Keratinocyte (primary cell): ENCODE results near the gene BCL7A.

ENCODE experiments used
- EZH2 ChIP-seq: IDR thresholded peaks from one replicate; pipeline ENCODE4 v1.6.1; 2012; ENCODE audit warnings: inconsistent platforms, mild to moderate bottlenecking, low read length, moderate library complexity
- TF ChIP-seq, protein P1 (sequence below), 3 experiments: IDR thresholded peaks in 1 of 3; conservative IDR thresholded peaks in 1 of 3; optimal IDR thresholded peaks in 1 of 3; 2 replicates in 2 of 3; 3 replicates in 1 of 3; pipeline versions ENCODE3 to v1.5.1; 2011; ENCODE audit warnings: low read length in 3 of 3, mild to moderate bottlenecking in 3 of 3, moderate library complexity in 2 of 3, control low read depth in 1 of 3, inconsistent platforms in 1 of 3; ENCODE audit not compliant: insufficient read depth in 2 of 3; ENCODE audit errors: extremely low read depth in 1 of 3

DNA sequence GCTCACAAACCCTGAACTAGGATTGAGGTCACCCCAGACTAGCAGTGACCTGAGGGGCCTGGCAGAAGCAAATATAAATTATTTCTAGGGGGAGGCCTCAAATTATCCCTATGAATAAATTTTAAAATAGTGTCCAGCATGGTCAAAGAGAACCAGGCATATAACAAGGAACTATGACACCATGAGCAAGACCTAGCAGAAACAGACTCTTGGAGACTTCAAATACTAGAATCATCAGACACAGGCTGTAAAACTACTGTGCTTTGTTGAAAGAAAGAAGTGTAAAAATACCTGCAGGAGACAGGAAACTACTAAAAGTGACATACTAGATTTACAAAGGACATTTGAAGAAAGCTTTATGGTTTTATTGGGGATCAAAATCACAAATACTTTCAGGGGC lies 3.2 kb upstream of the BCL7A start:
- TF ChIP-seq EZH2: no peak
- TF ChIP-seq, protein P1, sequence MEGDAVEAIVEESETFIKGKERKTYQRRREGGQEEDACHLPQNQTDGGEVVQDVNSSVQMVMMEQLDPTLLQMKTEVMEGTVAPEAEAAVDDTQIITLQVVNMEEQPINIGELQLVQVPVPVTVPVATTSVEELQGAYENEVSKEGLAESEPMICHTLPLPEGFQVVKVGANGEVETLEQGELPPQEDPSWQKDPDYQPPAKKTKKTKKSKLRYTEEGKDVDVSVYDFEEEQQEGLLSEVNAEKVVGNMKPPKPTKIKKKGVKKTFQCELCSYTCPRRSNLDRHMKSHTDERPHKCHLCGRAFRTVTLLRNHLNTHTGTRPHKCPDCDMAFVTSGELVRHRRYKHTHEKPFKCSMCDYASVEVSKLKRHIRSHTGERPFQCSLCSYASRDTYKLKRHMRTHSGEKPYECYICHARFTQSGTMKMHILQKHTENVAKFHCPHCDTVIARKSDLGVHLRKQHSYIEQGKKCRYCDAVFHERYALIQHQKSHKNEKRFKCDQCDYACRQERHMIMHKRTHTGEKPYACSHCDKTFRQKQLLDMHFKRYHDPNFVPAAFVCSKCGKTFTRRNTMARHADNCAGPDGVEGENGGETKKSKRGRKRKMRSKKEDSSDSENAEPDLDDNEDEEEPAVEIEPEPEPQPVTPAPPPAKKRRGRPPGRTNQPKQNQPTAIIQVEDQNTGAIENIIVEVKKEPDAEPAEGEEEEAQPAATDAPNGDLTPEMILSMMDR (optimal IDR thresholded peaks at IDR 0.05 in 1 of 3, IDR thresholded peaks at IDR 0.05 in 1 of 3, conservative IDR thresholded peaks at IDR 0.05 in 1 of 3; ENCODE audit: extremely low read depth in 1 of 3, insufficient read depth in 2 of 3, low read length in 3 of 3): no peak
